Heart left ventricle (tissue), 13 donors: Measurements from ENCODE around the gene CHST11.

Experiments used
- CTCF ChIP-seq, 12 donors: fragments of 200-600 bp; sonication (generic) in 4 of 12; IDR thresholded peaks; one replicate each; pipeline versions ENCODE4 v1.5.0 to v1.8.0; 2018 to 2022; ENCODE audit warnings: antibody characterized with exemption in 12 of 12, mild to moderate bottlenecking in 5 of 12
- POLR2A ChIP-seq, 2 donors: fragments of 450-650 bp; IDR thresholded peaks; one replicate each; pipeline ENCODE4 v1.6.1; 2017; ENCODE audit warnings: antibody characterized with exemption in 2 of 2, mild to moderate bottlenecking in 2 of 2, moderate library complexity in 2 of 2
- donor health status: ischemic (EF 13 %, LVEDD 7.1; RV severe dilation, severe dysfunction).
- donor health status: DM: no; HTN: yes; CAD: no.
- donor health status: DM: no; HTN: no; CAD: no.
- donor health status: ischemic (EF 25% LVEDD 6.9; RV normal size, moderate dysfunction).
- donor health status: ischemic (EF 25% LVEDD 5.7; RV mildly dilated, moderate dysfunction).
- donor health status: ischemic (EF 35%, LVEDD 5.7; RV mildly dilated, moderate dysfunction).
- donor health status: nonischemic (EF 11% LVEDD 7.7; RV severe dilation, severe dysfunction).
- donor health status: DM: yes; HTN: yes; CAD: no.
- donor health status: PGD.
- donor health status: ischemic (EF 29% LVEDD 5.4; RV normal size, mild dysfunction).
- donor health status: nonischemic (EF 23%, LVEDD 6.1; RV moderate dilation, normal function).

- TF ChIP-seq CTCF (IDR thresholded peaks at IDR 0.05) (no peak), POLR2A (IDR thresholded peaks at IDR 0.05) (no peak)
Observed at GRCh38 chr12:104588047-104588920, 131.5 kb downstream of the CHST11 start.
